Regular cardiac myocyte (primary cell): Measurements from ENCODE around the gene CASP8AP2. TPM values are rescaled to one million over a fixed set of nuclear protein-coding genes. Genes with fewer than 3 reads are reported as not detected.

Experiments used
- total RNA-seq: library from RNA; depleted of rRNA; stranded (reverse); fragments of >200 nt; gene quantifications from 2 replicates; pipeline ENCODE4 v1.2.3, GENCODE V29; 2014

Gene CASP8AP2
- 12.7 and 16.1 TPM in 2 replicates for total RNA-seq

GRCh38 chr6:89829472-89830169, at the start of gene CASP8AP2:
Gene CASP8AP2 (plus strand): TSS chr6:89829880.

DNA sequence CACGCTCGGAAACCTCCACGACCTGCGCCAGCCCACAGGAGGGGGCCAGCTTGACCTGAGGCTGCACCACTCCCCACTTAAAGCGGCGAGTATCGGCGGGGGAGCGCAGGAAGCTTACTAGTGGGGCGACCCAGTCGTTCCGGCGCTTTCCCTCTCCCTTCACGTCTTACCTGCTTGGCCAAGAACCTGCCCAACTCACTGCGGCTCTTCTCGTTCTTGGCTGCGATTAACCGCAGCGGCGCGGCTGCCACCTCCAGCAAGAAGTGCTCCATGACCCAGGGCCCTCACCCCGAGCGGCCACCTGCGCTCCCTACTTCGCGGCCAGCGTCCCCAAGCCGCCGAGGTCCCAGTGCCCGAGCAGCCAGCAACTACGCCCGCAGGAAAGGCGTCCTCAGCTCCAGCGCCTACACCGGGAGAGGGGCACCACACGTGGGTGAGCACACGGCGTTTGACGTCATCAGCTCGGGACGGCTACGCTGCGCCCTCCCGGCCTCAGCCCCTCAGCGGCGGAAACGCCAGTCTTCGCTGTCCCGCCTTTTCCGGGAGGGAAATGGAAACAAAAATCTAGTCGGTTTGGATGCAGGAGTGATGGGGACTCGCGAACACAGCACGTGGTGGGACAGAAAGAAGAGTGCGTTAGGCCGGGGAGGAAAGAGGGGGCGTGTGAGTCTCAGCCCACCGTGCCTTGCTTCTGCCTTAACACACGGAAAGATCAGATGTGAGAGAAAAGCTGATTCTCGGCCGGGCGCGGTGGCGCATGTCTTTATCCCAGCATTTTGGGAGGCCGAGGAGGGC, 10.1 kb upstream of the CASP8AP2 start, which contains the start of gene MDN1:
Gene MDN1, minus strand, starts transcription at position 459 of the 795 bp plus-strand sequence. Its CDS starts 187 bp downstream, at position 272.

GRCh38 chr6:89894169-89894568, 64.5 kb downstream of the CASP8AP2 start, which contains the start of gene GJA10:
Gene GJA10 (plus strand): TSS chr6:89894469. CDS start chr6:89894469, 0 bp downstream.

Other genes starting within 250 kb of the CASP8AP2 start
- gene LYRM2, start 191.1 kb upstream of the CASP8AP2 start, total RNA-seq: 24.5 and 27.6 TPM in 2 replicates
- gene MDN1, start 10.1 kb upstream of the CASP8AP2 start, total RNA-seq: 21.4 and 24.7 TPM in 2 replicates
- not detected in 2 replicates for gene GJA10, start 64.6 kb downstream of the CASP8AP2 start, total RNA-seq